Activated naive CD8-positive, alpha-beta T cell treated with anti-CD3 and anti-CD28 coated beads, Interleukin-2, amount 10 ng/mL, durations not matched to agents 7 days and 5 days (primary cell): Measurements from ENCODE around the gene LNX1. TPM values are rescaled to one million over a fixed set of nuclear protein-coding genes. Genes with fewer than 3 reads are reported as not detected.

Source experiments
- ATAC-seq: fragments of 150-1000 bp; cut with Tn5 transposase; one replicate; pipeline ENCODE4 v1.10.0; 2021; ENCODE audit warnings: low read depth, moderate library complexity
- POLR2A ChIA-PET: fragments of 350-600 bp; sonication (Branson Sonifier 250); formaldehyde crosslinking; loops from one replicate; lab custom pipeline; 2021; ENCODE audit warnings: antibody characterized with exemption; lab: Charles Lee
- DNase-seq: peaks from one replicate; pipeline ENCODE4 v3.0.0; 2021
- H3K27ac Mint-ChIP-seq: one replicate; pipeline ENCODE4 v1.8.0; 2022; ENCODE audit warnings: mild to moderate bottlenecking, mixed read lengths
- H3K27me3 Mint-ChIP-seq: one replicate; pipeline ENCODE4 v1.8.0; 2022; ENCODE audit warnings: mild to moderate bottlenecking, moderate library complexity, mixed read lengths
- H3K36me3 Mint-ChIP-seq: one replicate; pipeline ENCODE4 v1.8.0; 2021; ENCODE audit warnings: mild to moderate bottlenecking, mixed read lengths
- H3K4me1 Mint-ChIP-seq: one replicate; pipeline ENCODE4 v1.8.0; 2021; ENCODE audit warnings: mixed read lengths
- H3K4me3 Mint-ChIP-seq: one replicate; pipeline ENCODE4 v1.8.0; 2022; ENCODE audit warnings: mild to moderate bottlenecking, moderate library complexity, mixed read lengths
- H3K9me3 Mint-ChIP-seq: one replicate; pipeline ENCODE4 v1.8.0; 2021; ENCODE audit warnings: mixed read lengths
- total RNA-seq, 2 experiments: library from RNA; stranded (reverse); gene quantifications; one replicate each; pipeline ENCODE4 v1.2.3, GENCODE V29; 2021

Gene LNX1
- total RNA-seq, 2 experiments from 2014 or later: not detected

- peaks cover 2% of the 10 kb centered on the region for H3K9me3 Mint-ChIP-seq
- POLR2A ChIA-PET: no interaction called here
- no peak overlapping the region for H3K4me3 Mint-ChIP-seq
- ATAC-seq (no peak), DNase-seq (no peak)
- H3K27ac Mint-ChIP-seq: no peak overlapping the region
- H3K4me1 Mint-ChIP-seq: no peaks in the 10 kb centered on the region
- no peaks in the 10 kb centered on the region for H3K36me3 Mint-ChIP-seq
- peaks cover 13% of the 10 kb centered on the region for H3K27me3 Mint-ChIP-seq
Observed at GRCh38 chr4:53576071-53576617, 15.1 kb downstream of the LNX1 start.

- Mint-ChIP-seq H3K36me3 (no peaks in the 10 kb centered on the region), H3K27me3 (peaks cover 13% of the 10 kb centered on the region), H3K9me3 (peaks cover 3% of the 10 kb centered on the region), H3K4me3 (no peak overlapping the region), H3K4me1 (no peaks in the 10 kb centered on the region), H3K27ac (no peak overlapping the region)
- no peak for DNase-seq
- POLR2A ChIA-PET: no interaction called here
- no peak for ATAC-seq
Observed at GRCh38 chr4:53575552-53575951, 15.7 kb downstream of the LNX1 start.

GRCh38 chr4:53574528-53574927 lies 16.8 kb downstream of the LNX1 start:
- Mint-ChIP-seq H3K4me1 (no peaks in the 10 kb centered on the region), H3K4me3 (no peak overlapping the region), H3K36me3 (no peaks in the 10 kb centered on the region), H3K9me3 (peaks cover 3% of the 10 kb centered on the region), H3K27me3 (peaks cover 11% of the 10 kb centered on the region), H3K27ac (no peak overlapping the region)
- DNase-seq (no peak), ATAC-seq (no peak)
- POLR2A ChIA-PET: no interaction called here

GRCh38 chr4:53573696-53574095 lies 17.6 kb downstream of the LNX1 start:
- Mint-ChIP-seq H3K9me3 (peaks cover 3% of the 10 kb centered on the region), H3K4me3 (no peak overlapping the region), H3K27me3 (peaks cover 11% of the 10 kb centered on the region)

DNA sequence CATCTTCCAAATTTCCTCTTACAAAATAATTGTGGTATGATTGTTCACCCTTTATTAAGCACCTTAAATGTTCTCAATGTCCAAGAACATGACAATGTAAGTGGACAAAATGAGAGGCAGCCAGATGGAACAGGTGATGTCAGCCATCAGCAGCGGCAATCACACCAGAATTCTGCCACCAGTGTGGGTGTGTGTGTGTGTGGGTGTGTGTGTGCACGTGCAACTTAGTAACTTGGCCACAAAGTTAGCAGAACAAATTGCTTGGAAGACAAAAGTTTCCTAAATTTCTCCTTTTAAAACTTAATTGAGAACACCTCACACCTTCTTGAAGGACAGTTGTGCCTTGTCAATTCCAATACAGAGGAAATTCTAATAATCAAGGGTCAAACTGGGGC lies 18.7 kb downstream of the LNX1 start:
- Mint-ChIP-seq H3K27ac (no peak overlapping the region), H3K9me3 (peaks cover 3% of the 10 kb centered on the region), H3K4me3 (no peak overlapping the region), H3K27me3 (peaks cover 9% of the 10 kb centered on the region), H3K4me1 (no peaks in the 10 kb centered on the region), H3K36me3 (no peaks in the 10 kb centered on the region)
- POLR2A ChIA-PET: no interaction called here
- ATAC-seq: no peak
- no peak for DNase-seq

More at GRCh38 chr4:53573696-53574095, 17.6 kb downstream of the LNX1 start:
- Mint-ChIP-seq H3K36me3 (no peaks in the 10 kb centered on the region), H3K27ac (no peak overlapping the region), H3K4me1 (no peaks in the 10 kb centered on the region)
- POLR2A ChIA-PET: no interaction called here
- no peak for ATAC-seq
- no peak for DNase-seq

GRCh38 chr4:53571936-53572599 lies 19.2 kb downstream of the LNX1 start:
- Mint-ChIP-seq H3K27ac (no peak overlapping the region), H3K4me3 (no peak overlapping the region), H3K4me1 (no peaks in the 10 kb centered on the region), H3K36me3 (no peaks in the 10 kb centered on the region), H3K9me3 (peaks cover 3% of the 10 kb centered on the region), H3K27me3 (peaks cover 5% of the 10 kb centered on the region)
- POLR2A ChIA-PET: no interaction called here
- DNase-seq (no peak), ATAC-seq (no peak)

DNA sequence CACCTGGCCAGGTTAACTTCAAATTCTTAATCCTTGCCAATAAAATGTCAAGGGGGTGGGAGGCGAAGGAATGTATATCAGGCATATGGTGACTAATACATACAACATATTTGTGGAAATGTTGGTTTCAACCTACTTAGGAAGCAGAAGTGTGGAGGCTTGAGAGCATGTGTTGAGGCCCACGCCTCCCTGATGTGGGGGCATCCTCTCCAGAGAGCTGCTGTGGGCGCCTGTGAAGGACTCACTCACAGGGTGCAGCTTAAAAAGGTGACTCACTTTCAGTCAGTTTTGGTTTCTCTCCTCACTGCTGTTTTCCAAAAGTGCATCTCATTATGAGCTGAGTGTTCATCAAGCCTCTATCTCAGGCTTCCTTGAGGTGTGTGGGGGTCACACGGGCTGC lies 27.5 kb downstream of the LNX1 start:
- no peaks in the 10 kb centered on the region for H3K27me3 Mint-ChIP-seq
- H3K4me1 Mint-ChIP-seq: no peaks in the 10 kb centered on the region
- peaks cover 3% of the 10 kb centered on the region for H3K9me3 Mint-ChIP-seq
- no peaks in the 10 kb centered on the region for H3K36me3 Mint-ChIP-seq
- POLR2A ChIA-PET: no interaction called here
- no peak for DNase-seq
- H3K4me3 Mint-ChIP-seq: no peak overlapping the region
- H3K27ac Mint-ChIP-seq: no peak overlapping the region
- ATAC-seq: no peak

- Mint-ChIP-seq H3K4me3 (no peak overlapping the region), H3K27ac (no peak overlapping the region), H3K27me3 (no peaks in the 10 kb centered on the region), H3K36me3 (no peaks in the 10 kb centered on the region), H3K4me1 (no peaks in the 10 kb centered on the region), H3K9me3 (peaks cover 3% of the 10 kb centered on the region)
- ATAC-seq (no peak), DNase-seq (no peak)
- POLR2A ChIA-PET: no interaction called here
Observed at GRCh38 chr4:53562409-53562808, 28.9 kb downstream of the LNX1 start.

DNA sequence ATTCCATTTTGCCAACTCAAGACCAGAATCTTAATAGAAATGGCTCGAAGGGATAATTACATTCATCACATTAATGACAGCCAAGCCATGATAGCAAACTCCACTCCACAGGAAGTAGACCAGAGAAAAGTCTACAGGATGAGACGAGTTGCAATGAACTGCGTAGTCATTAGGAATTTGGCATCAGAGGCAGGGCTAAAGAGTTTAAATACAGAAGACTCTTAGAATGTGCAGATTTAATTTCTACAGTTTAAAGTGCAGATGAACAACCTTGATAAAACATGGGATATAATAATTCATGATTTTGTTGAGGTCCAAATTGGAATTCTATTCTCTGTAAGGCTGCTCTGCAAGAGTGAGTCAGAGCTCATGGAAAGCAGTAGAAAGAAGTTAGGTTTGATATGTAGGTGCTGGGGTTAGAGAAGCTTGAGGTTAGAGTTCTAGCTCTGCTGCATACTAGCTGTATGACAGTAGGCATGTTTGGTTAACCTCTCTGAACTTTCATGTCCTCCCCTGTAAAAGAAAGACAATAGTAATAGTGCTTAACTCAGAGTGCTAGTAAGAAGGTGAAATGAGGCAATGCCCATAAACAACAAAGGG lies 32.2 kb downstream of the LNX1 start:
- no peak overlapping the region for H3K4me3 Mint-ChIP-seq
- no peaks in the 10 kb centered on the region for H3K4me1 Mint-ChIP-seq
- no peaks in the 10 kb centered on the region for H3K36me3 Mint-ChIP-seq
- ATAC-seq: no peak
- no peak for DNase-seq
- no peak overlapping the region for H3K27ac Mint-ChIP-seq
- peaks cover under 1% of the 10 kb centered on the region for H3K9me3 Mint-ChIP-seq
- POLR2A ChIA-PET: no interaction called here
- H3K27me3 Mint-ChIP-seq: no peaks in the 10 kb centered on the region

GRCh38 chr4:53558065-53558801 lies 33.1 kb downstream of the LNX1 start:
- no peak for DNase-seq
- Mint-ChIP-seq H3K27me3 (no peaks in the 10 kb centered on the region), H3K36me3 (no peaks in the 10 kb centered on the region), H3K9me3 (no peaks in the 10 kb centered on the region), H3K4me1 (no peaks in the 10 kb centered on the region), H3K27ac (no peak overlapping the region), H3K4me3 (no peak overlapping the region)
- POLR2A ChIA-PET: no interaction called here
- no peak for ATAC-seq

DNA sequence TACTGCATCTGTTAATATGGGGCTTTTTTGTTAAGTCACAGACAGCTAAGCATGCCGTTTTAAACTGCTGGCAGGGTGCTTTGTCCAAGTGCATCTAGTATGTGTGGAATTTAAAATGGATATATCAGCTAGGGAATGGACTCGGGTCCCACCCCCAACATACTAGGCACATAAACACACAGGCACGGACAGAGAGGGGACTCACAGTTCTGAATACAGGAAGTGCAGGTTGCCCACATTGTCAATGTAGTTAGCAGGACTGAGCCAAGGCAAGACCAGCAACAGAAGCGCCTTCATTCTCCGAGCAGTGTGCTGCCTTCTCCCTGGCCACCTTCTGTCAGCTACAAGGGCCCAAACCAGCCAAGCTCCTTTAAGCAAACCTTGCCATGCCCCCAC lies 33.6 kb downstream of the LNX1 start:
- no peaks in the 10 kb centered on the region for H3K4me1 Mint-ChIP-seq
- H3K27me3 Mint-ChIP-seq: no peaks in the 10 kb centered on the region
- H3K4me3 Mint-ChIP-seq: no peak overlapping the region
- no peak for ATAC-seq
- no peaks in the 10 kb centered on the region for H3K9me3 Mint-ChIP-seq
- no peak for DNase-seq
- H3K36me3 Mint-ChIP-seq: no peaks in the 10 kb centered on the region
- POLR2A ChIA-PET: no interaction called here
- no peak overlapping the region for H3K27ac Mint-ChIP-seq

DNA sequence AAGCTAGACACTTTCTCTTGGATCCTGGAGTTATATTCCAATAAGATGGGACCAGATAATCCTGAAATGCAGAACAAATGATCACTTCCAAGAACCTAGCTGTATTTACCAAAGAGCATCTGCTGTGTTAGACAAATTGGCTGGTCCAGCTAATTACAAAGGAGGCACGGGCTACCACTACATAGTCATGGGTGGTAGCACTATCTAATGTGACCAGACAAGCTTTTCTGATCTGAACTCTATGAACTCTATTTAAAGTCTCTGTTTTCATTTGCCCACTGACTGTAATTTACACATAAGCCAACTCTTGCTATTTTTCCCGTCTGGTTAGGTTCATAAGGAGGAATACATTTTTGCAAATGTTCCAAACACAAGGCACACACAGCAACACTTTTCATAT lies 34.6 kb downstream of the LNX1 start:
- Mint-ChIP-seq H3K4me3 (no peak overlapping the region), H3K27ac (no peak overlapping the region), H3K27me3 (no peaks in the 10 kb centered on the region), H3K9me3 (no peaks in the 10 kb centered on the region), H3K36me3 (no peaks in the 10 kb centered on the region), H3K4me1 (no peaks in the 10 kb centered on the region)
- ATAC-seq (no peak), DNase-seq (no peak)
- POLR2A ChIA-PET: no interaction called here

GRCh38 chr4:53553486-53554210 lies 37.6 kb downstream of the LNX1 start:
- no peak overlapping the region for H3K27ac Mint-ChIP-seq
- POLR2A ChIA-PET: no interaction called here
- no peak for ATAC-seq

More at GRCh38 chr4:53553486-53554210, 37.6 kb downstream of the LNX1 start:
- Mint-ChIP-seq H3K4me3 (no peak overlapping the region), H3K4me1 (no peaks in the 10 kb centered on the region), H3K9me3 (no peaks in the 10 kb centered on the region), H3K27me3 (peaks cover 2% of the 10 kb centered on the region), H3K36me3 (no peaks in the 10 kb centered on the region)
- no peak for DNase-seq
